Measurements from ENCODE around the gene KRTAP5-4.
A peak's percentile ranks its signal among the peaks of the same experiment; 100 is the strongest.
"Not testable (repeated sequence)": the region's sequence is repeated elsewhere in the genome, so short reads cannot be mapped to it uniquely, and the experiment has no call there.

Gene KRTAP5-4

DNA sequence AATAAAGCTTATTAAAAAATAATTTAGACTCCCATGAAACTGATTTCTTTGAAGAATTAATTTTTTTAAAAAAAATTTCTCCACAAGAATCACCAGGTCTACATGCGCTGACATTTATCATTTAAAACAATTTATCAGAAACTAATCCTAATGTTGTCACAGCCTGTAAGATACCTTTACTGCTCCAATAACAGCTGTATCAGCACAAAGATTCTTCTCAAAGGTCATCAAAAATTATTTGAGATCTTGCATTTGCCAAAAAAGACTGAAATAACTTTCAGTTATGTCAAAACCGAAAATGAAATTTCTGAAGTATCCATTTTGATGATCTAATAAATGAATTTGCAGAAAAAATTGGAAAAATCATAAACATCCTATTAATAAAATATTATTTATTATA lies 15.7 kb upstream of the KRTAP5-4 start:
- DNase-seq (ENCODE audit: low read depth): no peak

DNA sequence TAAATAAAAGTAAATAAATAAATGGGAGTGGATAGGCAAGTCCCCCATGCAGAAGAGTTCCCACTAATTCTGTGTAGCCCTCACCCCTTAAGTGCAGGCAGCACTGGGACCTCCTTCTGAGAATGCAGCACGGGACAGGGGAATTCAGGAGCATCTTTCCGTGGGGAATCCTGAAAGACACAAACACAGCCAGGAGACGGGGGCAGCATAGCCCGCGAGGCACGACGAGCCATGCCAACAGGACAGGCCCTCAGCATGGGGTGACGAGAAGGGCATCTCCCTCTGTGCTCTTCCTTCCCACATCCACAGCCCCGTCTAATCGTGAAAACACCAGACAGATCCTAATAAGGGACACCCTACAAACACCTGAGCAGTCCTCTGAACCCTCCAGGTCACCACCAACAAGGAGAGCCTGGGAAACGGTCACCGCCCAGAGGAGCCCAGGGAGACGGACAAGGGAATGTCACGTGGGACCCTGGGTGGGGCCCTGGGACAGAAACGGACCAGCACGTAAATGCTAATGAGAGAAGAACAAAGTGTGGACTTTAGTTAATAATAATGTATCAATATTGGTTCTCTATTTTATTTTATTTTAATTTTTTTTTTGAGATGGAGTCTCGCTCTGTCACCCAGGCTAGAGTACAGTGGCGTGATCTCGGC lies 14.5 kb upstream of the KRTAP5-4 start:
- no peak for DNase-seq (ENCODE audit: low read depth)

DNA sequence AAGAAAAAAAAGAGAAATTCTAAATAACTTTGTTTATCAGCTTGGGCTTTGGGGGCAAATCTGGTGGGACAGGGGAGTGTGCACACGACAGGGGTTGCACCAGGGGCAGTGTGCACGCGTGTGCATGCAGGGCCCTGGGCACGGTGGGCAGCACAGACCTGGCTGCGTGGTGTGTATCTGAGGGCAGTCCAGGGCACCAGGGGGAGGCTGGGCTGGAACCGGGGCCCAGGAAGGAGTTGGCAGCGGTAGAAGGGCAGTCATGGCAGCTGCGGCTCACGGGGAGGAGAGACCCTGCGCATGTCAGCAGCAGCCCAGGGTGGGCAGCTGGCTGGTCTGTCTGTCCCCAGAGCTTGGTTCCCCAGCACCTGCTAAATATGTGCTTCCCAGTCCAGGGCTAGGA lies 11.9 kb upstream of the KRTAP5-4 start:
- no peak for DNase-seq (ENCODE audit: low read depth)

DNA sequence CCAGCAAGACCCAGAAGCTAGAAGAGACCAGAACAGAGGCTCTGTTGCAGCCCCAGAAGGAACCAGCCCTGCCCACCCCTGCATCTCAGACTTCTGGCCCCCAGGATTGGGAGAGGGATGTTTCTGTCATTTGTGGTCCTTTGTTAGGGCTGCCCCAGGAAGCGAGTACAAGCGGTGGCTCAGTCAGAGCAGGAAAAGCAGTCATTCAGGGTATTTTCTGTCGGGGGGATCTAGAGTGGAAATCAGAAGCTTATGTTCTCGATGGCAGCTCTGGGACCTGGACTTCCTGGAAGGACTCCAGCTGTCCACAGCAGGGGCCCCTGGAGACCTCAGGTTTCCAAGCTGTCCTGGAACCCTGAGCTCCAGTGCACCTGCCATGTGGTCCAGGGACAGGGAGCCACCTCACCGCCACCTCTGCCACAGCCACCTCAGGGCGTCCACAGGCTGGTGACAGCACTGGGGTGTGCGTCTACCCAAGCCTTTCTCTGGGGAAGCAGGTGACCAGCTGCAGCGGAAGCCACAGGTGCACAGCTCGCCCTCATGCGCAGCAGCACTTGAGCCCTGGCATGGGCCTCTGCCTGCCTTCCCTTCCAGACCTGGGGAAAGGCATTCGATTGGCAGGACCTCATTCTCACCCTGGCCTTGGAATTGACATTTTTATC lies 10.2 kb upstream of the KRTAP5-4 start:
- DNase-seq (ENCODE audit: low read depth): no peak

DNA sequence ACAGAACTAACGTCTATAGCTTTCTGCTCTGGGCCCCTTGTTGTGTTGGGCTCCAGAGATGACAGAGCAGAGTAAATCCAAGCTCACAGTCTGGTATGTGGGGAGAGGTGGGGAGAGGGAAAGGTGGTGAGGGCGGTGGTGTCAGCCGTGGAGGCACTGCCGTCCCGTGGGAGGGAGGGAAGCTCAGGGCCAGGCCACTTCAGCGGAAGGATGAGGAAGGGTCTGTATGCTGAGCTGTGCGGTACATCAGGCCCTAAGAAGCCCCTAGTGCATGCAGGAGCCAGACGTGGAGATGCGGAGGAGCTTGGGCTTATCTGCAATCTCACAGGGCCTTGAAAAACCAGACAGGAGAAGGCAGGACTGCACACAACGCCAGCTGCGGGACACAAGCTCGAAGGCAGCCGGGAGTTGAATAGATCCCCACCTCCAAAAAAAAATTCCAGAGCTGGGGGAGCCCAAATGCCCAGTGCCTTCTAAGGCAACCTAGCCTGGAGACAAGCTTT lies 9.2 kb upstream of the KRTAP5-4 start:
- DNase-seq (ENCODE audit: low read depth): no peak

DNA sequence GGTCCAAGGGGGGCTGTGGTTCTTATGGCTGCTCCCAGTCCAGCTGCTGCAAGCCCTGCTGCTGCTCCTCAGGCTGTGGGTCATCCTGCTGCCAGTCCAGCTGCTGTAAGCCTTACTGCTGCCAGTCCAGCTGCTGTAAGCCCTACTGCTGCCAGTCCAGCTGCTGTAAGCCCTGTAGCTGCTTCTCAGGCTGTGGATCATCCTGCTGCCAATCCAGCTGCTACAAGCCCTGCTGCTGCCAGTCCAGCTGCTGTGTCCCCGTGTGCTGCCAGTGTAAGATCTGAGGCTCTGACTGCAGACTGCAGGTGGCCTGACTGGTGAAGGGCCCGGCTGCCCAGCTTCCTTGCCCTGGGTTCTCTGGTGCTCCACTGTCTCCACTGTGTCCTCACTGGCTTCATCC lies 8.3 kb upstream of the KRTAP5-4 start:
- no peak for DNase-seq (ENCODE audit: low read depth)

DNA sequence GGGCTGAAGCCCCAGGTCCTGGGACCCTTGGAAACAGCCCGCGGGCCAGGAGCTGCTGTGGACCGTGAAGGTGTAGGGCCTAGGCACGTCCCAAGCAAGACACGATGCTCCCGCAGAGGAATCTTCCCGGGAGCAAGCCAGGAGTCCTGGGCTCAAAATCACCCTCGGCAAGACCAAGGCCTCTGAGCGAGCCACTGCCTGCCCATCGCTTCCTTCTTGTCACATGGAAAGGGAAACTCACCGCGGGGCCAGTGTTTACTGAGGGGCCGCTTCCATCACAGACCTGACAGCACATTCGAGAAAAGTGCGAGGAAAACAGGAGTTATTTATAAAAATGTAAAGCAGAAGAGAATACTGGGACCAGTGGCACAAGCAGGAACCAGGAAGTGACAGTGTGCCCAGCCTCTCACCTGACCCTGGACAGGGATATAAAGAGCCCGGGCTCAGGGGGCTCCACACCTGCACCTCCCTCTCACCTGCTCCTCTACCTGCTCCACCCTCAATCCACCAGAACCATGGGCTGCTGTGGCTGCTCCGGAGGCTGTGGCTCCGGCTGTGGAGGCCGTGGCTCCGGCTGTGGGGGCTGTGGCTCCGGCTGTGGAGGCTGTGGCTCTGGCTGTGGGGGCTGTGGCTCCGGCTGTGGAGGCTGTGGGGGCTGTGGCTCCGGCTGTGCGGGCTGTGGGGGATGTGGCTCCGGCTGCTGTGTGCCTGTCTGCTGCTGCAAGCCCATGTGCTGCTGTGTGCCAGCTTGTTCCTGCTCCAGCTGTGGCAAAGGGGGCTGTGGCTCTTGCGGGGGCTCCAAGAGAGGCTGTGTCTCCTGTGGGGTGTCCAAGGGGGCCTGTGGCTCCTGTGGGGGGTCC lies 7.6 kb upstream of the KRTAP5-4 start, which contains the start of gene KRTAP5-5:
TSS of gene KRTAP5-5 (plus strand) at position 450 of the 860 bp plus-strand sequence. CDS start at position 516, 66 bp downstream.
- DNase-seq (ENCODE audit: low read depth): no peak

DNA sequence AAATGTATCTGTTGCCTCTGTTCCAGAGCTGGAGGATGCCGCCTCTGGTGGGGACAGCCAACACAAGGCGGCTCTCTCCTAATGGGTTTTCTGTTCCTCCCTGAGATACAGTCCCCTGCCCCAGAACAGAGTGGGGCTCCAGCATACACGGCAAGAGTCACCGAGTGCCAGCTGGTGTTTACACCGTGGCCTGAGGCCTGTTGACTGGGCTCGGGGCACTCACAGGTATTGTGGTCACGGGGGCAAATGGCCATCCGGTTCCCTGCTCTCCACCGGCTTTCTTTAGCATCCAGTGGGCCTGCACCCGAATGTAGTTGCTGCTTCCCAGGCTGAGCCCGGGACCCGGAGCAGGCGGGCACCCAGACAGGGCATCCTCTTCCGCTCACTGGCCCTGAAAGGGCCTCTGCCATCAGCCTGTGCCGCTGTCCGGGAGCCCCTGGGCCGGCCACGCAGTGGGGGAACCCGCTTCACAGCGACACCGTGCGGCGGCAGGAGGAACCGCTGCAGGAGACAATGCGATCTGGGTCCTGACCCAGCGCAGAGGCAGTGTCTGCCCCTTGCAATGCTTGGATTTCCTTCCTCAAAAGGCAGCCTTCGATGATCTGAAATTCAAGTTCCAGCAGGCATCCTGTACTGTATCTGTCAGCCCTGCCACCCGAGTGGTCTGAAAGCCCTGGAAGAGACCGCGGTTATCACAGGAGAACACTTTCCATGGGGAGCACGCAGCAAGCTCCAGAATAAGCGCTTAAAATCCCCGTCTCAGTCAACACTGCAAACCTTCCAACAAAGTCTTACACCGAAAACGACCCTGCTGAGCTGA lies 6.8 kb upstream of the KRTAP5-4 start:
- DNase-seq (ENCODE audit: low read depth): peak; percentile 49

DNA sequence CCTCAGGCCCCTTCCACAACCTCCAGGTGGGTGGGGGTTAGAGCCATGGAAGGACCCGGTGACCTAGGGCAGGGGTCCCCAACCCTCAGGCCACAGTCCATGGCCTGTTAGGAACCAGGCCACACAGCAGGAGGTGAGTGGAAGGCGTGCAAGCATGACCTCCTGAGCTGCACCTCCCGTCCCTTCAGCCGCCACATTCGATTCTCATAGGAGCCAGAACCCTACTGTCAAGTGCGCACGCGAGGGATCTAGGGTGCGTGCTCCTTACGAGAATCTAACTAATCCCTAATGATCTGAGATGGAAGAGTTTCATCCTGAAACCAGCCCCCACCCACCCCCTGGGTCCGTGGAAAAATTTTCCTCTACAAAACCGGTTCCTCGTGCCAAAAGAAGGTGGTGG lies 3.6 kb upstream of the KRTAP5-4 start:
- DNase-seq (ENCODE audit: low read depth): no peak

DNA sequence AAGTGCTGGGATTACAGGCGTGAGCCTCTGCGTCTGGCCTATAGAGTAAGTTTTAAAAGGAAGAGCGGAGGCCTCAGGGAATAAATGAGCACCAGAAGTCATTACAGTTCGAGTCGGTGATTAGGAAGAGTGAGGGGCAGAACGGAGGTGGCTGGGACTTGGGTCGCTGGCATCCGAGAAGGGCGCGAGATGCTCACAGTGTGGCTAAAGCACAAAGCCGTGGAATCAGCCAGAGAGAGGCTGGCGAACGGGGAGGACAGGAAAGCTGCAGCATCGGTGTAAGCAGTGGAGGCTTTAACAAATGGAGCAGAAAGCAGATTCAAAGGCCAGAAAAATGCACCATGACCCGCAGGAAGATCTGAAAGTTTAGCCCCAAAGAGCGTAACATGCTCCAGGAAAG lies 2.7 kb upstream of the KRTAP5-4 start:
- no peak for DNase-seq (ENCODE audit: low read depth)

DNA sequence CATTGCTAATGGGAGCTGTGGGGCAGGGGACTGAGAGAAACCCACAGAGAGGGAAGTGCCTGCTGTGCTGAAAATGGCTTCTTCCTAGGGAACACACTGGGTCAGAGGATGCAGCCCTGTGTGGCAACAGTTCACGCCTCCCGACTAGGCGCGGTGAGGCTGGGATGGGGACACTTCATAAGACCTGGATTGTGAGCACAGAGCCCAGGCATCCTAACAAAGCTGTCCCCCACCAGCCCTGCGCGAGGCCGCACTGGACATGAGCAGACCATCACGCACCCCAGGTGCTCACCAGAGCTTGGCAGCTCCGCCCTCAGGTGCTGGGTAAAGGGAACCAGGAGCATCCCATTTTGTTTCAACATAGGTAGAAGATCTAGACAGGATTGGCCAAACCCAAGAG lies 1.8 kb upstream of the KRTAP5-4 start:
- no peak for DNase-seq (ENCODE audit: low read depth)

DNA sequence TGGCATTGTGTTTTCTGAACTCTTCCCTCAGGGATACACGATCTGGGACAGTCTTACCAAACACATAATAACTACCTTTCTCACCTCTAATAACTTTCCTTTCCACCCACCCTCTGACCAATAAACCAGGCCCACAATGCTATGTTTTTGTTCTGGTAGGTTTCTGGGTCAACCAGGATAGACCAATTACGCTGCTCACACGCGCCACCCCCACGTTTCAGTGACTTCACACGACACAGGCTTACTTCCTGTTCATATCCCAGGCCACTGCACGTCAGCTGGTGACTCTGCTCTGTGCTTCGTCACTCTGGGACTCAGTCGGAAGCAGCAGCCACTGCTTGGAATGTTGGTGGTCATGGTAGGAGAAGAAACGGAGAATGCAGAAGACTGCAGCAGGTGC lies 2.5 kb downstream of the KRTAP5-4 start:
- peak; percentile 27 for DNase-seq (ENCODE audit: low read depth)

DNA sequence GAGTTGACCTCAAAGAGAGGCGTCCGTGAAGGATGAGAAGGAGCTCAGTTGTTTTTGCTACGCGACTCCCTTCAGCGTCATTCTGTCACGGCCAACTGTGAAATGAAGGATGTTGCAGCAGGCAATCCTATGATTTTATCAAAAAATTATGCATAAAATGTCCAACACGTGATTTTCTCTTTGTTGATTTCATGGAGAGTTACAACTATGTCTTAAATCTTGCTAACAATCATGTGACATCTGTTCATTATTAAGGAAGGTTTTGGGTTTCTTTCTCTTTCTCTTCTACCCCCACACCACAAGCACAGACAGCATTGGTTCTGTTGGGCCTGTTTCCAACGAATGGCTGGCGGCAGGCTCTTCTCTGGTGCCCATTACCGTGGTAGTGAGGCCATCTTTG lies 3.7 kb downstream of the KRTAP5-4 start:
- DNase-seq (ENCODE audit: low read depth): peak; percentile 4

DNA sequence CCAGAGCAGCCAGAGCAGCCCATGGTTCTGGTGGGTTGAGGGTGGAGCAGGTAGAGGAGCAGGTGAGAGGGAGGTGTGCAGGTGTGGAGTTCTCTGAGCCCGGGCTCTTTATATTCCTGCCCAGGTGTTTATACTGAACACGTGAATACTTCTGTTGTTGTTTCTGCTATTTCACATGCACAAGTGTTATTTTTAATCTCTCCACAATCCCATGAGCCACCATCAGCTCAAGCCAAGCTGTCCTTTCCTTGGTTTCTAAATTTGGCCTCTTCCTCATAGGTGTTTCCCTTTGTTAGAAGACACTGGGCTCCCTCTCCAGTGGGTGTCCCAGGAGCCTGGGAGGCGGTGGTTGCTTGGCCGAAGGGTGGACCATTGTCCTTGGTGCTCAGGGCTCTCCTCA lies 13.6 kb downstream of the KRTAP5-4 start, which contains the start of gene KRTAP5-3:
TSS of gene KRTAP5-3 (minus strand) at position 101 of the 400 bp plus-strand sequence. CDS start at position 23, 78 bp downstream.
- DNase-seq (ENCODE audit: low read depth): no peak

DNA sequence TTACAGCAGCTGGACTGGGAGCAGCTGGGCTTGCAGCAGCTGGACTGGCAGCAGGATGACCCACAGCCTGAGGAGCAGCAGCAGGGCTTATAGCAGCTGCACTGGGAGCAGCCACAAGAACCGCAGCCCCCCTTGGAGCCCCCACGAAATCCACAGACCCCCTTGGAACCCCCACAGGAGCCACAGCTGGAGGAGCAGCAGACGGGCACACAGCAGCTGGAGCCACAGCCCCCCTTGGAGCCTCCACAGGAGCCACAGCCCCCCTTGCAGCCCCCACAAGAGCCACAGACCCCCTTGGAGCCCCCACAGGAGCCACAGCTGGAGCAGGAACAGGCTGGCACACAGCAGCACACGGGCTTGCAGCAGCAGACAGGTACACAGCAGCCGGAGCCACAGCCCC lies 14.0 kb downstream of the KRTAP5-4 start:
- not testable (repeated sequence) for DNase-seq (ENCODE audit: low read depth)

DNA sequence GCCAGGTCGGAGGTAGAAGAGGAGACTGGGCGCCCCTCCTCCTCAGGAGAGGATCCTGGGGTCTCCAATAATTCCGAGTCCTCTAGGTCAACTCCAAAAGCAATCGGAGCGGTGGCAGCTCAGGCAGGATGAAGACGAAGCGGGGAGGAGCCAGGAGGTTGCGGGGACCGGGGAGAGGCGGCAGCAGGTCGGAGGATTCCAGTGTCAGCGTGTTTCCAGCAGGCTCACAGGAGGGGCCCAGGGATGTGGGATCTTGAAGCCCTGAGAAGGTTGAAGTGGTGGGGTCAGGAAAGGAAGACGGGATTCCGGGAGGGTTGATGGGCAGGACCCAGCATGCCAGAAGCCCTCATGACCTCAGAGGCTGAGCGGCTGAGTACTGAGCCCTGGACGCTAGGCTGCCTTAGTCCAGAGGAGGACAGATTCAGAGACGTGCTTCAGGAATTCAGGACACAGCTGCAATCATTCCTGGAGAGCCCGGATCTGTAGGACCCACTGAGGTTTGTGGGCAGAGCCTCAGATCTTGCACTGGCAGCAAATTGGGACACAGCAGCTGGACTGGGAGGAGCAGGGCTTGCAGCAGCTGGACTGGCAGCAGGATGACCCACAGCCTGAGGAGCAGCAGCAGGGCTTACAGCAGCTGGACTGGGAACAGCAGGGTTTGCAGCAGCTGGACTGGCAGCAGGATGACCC lies 14.6 kb downstream of the KRTAP5-4 start:
- peak; percentile 4 for DNase-seq (ENCODE audit: low read depth)

DNA sequence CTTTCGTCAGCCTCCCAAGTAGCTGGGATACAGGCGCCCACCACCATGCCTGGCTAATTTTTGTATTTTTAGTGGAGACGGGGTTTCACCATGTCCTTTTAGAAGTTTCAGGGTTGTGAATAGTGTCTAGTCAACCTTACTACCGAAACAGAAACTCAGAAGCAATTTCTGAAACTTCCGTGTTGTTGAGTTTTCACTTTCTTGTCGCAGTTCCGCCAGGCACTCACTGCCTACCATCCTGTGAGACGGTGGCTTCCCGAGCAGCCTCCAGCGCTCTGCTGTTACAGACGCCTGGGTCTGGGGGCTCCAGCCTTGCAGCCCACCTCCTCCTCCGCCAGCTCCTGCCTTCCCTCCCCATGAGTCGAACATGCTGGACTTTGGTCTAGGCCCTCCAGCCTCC lies 16.0 kb downstream of the KRTAP5-4 start:
- DNase-seq (ENCODE audit: low read depth): not testable (repeated sequence)

DNA sequence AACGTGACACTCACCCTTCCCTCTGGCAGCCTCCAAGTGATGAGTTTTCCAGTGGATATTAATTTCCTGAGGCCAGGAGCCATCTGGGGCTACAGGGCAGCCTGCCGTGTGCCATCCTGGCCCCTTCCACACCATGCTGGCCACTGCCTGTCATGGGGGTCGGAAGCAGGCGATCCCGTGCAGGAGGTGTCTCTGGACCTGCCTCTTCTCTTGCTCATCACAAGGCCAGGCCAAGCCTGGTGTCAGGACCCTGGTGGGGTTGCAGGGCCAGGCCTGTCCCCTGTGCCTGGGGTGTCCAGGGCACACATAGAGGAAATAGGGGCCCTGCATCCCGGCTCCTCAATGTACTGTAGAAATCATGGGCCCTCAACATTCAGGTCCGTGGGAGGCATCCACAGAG lies 17.2 kb downstream of the KRTAP5-4 start:
- no peak for DNase-seq (ENCODE audit: low read depth)

DNA sequence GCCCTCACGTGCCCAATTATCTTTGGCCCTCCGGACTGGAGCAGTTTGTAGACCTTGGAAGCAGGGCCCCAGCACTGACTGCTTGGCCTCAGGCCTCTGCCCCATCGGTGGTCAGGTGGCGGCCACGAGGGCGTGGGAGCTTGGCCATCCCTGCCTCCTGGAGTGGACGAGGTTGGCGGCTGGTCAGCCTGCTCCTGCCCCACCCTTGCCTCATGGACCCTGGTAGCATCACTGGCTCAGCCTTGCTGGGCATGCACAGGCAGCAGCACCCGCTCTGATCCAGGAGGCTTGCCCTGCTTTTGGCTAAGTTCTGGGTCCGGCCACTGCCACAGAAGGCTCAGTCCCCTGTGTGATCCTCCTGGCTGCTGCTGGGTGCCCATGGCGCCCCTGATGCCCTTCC lies 17.8 kb downstream of the KRTAP5-4 start:
- no peak for DNase-seq (ENCODE audit: low read depth)

DNA sequence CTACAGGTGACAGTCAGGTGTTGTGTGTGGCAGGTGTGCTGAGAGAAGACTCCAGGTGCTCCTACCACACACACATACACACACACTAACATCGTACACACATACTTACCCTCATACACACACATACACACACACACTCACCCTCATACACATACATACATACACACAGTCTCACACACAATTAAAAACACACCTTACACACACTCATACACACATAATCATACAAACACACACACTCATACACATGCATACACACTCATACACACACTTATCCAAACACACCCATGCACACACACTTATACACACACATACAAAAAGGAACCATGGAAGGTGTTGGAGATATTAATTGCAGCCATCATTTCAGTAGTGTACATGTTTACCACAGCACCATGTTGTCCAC lies 18.3 kb downstream of the KRTAP5-4 start:
- DNase-seq (ENCODE audit: low read depth): no peak

DNA sequence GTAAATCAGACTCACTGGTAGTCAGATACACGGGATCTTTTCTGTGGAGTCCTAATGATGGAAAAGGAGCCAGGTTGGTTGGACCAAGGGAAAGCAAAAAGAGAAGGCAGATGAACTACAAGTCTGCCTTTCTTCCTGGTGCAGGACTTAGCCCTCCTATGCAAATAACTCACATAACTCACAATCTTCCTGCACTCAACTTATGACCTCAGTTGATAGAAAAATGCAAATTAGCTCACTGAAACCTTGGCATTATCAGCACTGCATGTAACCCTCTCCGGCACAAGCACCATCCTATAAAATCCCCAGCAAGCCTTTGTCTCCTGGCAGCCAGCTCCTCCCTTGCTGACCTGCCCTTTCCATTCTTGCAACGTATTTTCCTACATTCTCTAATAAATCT lies 20.3 kb downstream of the KRTAP5-4 start:
- not testable (repeated sequence) for DNase-seq (ENCODE audit: low read depth)
